HG02798 (cell line): ENCODE data around the gene HABP4.

Source experiments
- ATAC-seq: cut with Tn5 transposase; IDR thresholded peaks from one replicate; pipeline ENCODE4 v1.9.1; 2021; ENCODE audit warnings: mild to moderate bottlenecking; ENCODE audit not compliant: unreplicated experiment, poor library complexity

The HABP4 gene

GRCh38 chr9:96435345-96435744 lies 14.6 kb upstream of the HABP4 start:
- no peak for ATAC-seq

GRCh38 chr9:96436063-96436455 lies 13.9 kb upstream of the HABP4 start:
- ATAC-seq: no peak

GRCh38 chr9:96436456-96437126 lies 13.4 kb upstream of the HABP4 start:
- no peak for ATAC-seq

GRCh38 chr9:96437454-96437853 lies 12.5 kb upstream of the HABP4 start:
- ATAC-seq: no peak

GRCh38 chr9:96440671-96441199 lies 9.2 kb upstream of the HABP4 start:
- ATAC-seq: no peak

GRCh38 chr9:96441798-96442445 lies 8.0 kb upstream of the HABP4 start:
- ATAC-seq: no peak

- no peak for ATAC-seq
Observed at GRCh38 chr9:96442491-96442890, 7.5 kb upstream of the HABP4 start.

GRCh38 chr9:96447406-96447805 lies 2.6 kb upstream of the HABP4 start:
- no peak for ATAC-seq

GRCh38 chr9:96448546-96449170 lies 1.3 kb upstream of the HABP4 start:
- no peak for ATAC-seq

- peak; percentile 12 for ATAC-seq
Observed at GRCh38 chr9:96449523-96449844, 485 bp upstream of the HABP4 start.

GRCh38 chr9:96450613-96451528 lies 902 bp downstream of the HABP4 start:
- ATAC-seq: no peak

GRCh38 chr9:96453625-96454024 lies 3.7 kb downstream of the HABP4 start:
- ATAC-seq: no peak

- no peak for ATAC-seq
Observed at GRCh38 chr9:96457266-96457665, 7.3 kb downstream of the HABP4 start.

- no peak for ATAC-seq
Observed at GRCh38 chr9:96458226-96458625, 8.3 kb downstream of the HABP4 start.

GRCh38 chr9:96459268-96460007 lies 9.5 kb downstream of the HABP4 start:
- no peak for ATAC-seq

- no peak for ATAC-seq
Observed at GRCh38 chr9:96460470-96460869, 10.5 kb downstream of the HABP4 start.

GRCh38 chr9:96460882-96461281 lies 10.9 kb downstream of the HABP4 start:
- no peak for ATAC-seq

GRCh38 chr9:96461336-96461735 lies 11.4 kb downstream of the HABP4 start:
- ATAC-seq: no peak

GRCh38 chr9:96462541-96462940 lies 12.6 kb downstream of the HABP4 start:
- ATAC-seq: no peak

- ATAC-seq: no peak
Observed at GRCh38 chr9:96464426-96464825, 14.5 kb downstream of the HABP4 start.
